ENCODE results near the gene TYR. TPM values are rescaled to one million over a fixed set of nuclear protein-coding genes. Genes with fewer than 3 reads are reported as not detected.

The TYR gene
- total and polyA plus RNA-seq, 2 donors (not counting 1 experiment from before 2014, with no cell fraction given) = not detected

GRCh38 chr11:89203814-89204213 lies 26.1 kb downstream of the TYR start:
- H3K4me3 Mint-ChIP-seq = no peak overlapping the region
- no peaks in the 10 kb centered on the region for H3K27me3 Mint-ChIP-seq
- no peak overlapping the region for H2AFZ ChIP-seq (ENCODE audit: insufficient read depth, low read depth, low read length, poor library complexity, severe bottlenecking)
- H3K27ac ChIP-seq (ENCODE audit: low read length in 2 of 2) = no peak overlapping the region
- no peaks in the 10 kb centered on the region for H3K4me1 Mint-ChIP-seq
- TF ChIP-seq EZH2 (IDR thresholded peaks at IDR 0.05; ENCODE audit: borderline replicate concordance, insufficient read depth, low read depth, low read length, poor library complexity, severe bottlenecking) = no peak
- no peak for TF ChIP-seq CTCF (IDR thresholded peaks at IDR 0.05)
- CTCF ChIA-PET = no interaction called here
- POLR2A ChIA-PET = no interaction called here
- intact Hi-C loops (cut with micrococcal nuclease) = no loop called here
- no peaks in the 10 kb centered on the region for H3K27me3 ChIP-seq (replicated peaks in 1 of 4; ENCODE audit: control extremely low read depth in 1 of 4, control insufficient read depth in 3 of 4, insufficient read depth in 4 of 4, low read length in 3 of 4)
- no peak for ATAC-seq (ENCODE audit: low read depth)
- no peaks in the 10 kb centered on the region for H3K9me3 Mint-ChIP-seq (ENCODE audit: insufficient read depth)
- no peak overlapping the region for H3K4me2 ChIP-seq (replicated peaks; ENCODE audit: low read depth, low read length, poor library complexity, severe bottlenecking)
- no peaks in the 10 kb centered on the region for H3K79me2 ChIP-seq (ENCODE audit: control insufficient read depth, insufficient read depth, low read length)
- H3K9me3 ChIP-seq (ENCODE audit: control extremely low read depth in 1 of 3, control insufficient read depth in 2 of 3, insufficient read depth in 1 of 3, low read length in 2 of 3) = no peaks in the 10 kb centered on the region
- no peak overlapping the region for H3K27ac Mint-ChIP-seq
- no peak overlapping the region for H3K9ac ChIP-seq (ENCODE audit: low read length)
- DNase-seq = no peak
- H3K36me3 ChIP-seq (replicated peaks in 1 of 2; ENCODE audit: control extremely low read depth in 1 of 2, control insufficient read depth in 1 of 2, extremely low read depth in 1 of 2, insufficient read depth in 2 of 2, low read length in 1 of 2) = no peaks in the 10 kb centered on the region
- H3K4me1 ChIP-seq (ENCODE audit: control insufficient read depth in 2 of 2, insufficient read depth in 2 of 2, low read length in 2 of 2) = no peaks in the 10 kb centered on the region
- no peak overlapping the region for H3K4me3 ChIP-seq (ENCODE audit: control extremely low read depth in 1 of 5, extremely low read depth in 1 of 5, insufficient read depth in 1 of 5, low read depth in 2 of 5, low read length in 4 of 5)
- H4K20me1 ChIP-seq (ENCODE audit: control insufficient read depth, insufficient read depth, low read length, poor library complexity, severe bottlenecking) = no peaks in the 10 kb centered on the region

- Mint-ChIP-seq H3K9me3 (ENCODE audit: insufficient read depth) (no peaks in the 10 kb centered on the region), H3K27me3 (no peaks in the 10 kb centered on the region), H3K4me1 (no peaks in the 10 kb centered on the region), H3K27ac (no peak overlapping the region), H3K4me3 (no peak overlapping the region)
- Histone ChIP-seq H3K4me1 (ENCODE audit: control insufficient read depth in 2 of 2, insufficient read depth in 2 of 2, low read length in 2 of 2) (no peaks in the 10 kb centered on the region), H3K36me3 (replicated peaks in 1 of 2; ENCODE audit: control extremely low read depth in 1 of 2, control insufficient read depth in 1 of 2, extremely low read depth in 1 of 2, insufficient read depth in 2 of 2, low read length in 1 of 2) (no peaks in the 10 kb centered on the region), H4K20me1 (ENCODE audit: control insufficient read depth, insufficient read depth, low read length, poor library complexity, severe bottlenecking) (no peaks in the 10 kb centered on the region), H3K79me2 (ENCODE audit: control insufficient read depth, insufficient read depth, low read length) (no peaks in the 10 kb centered on the region), H3K27me3 (replicated peaks in 1 of 4; ENCODE audit: control extremely low read depth in 1 of 4, control insufficient read depth in 3 of 4, insufficient read depth in 4 of 4, low read length in 3 of 4) (no peaks in the 10 kb centered on the region), H3K4me2 (replicated peaks; ENCODE audit: low read depth, low read length, poor library complexity, severe bottlenecking) (no peak overlapping the region), H2AFZ (ENCODE audit: insufficient read depth, low read depth, low read length, poor library complexity, severe bottlenecking) (no peak overlapping the region), H3K27ac (ENCODE audit: low read length in 2 of 2) (no peak overlapping the region), H3K9me3 (ENCODE audit: control extremely low read depth in 1 of 3, control insufficient read depth in 2 of 3, insufficient read depth in 1 of 3, low read length in 2 of 3) (peaks cover 0 to 9% (median 0%) of the 10 kb centered on the region in 3 donors), H3K9ac (ENCODE audit: low read length) (no peak overlapping the region), H3K4me3 (ENCODE audit: control extremely low read depth in 1 of 5, extremely low read depth in 1 of 5, insufficient read depth in 1 of 5, low read depth in 2 of 5, low read length in 4 of 5) (no peak overlapping the region)
- TF ChIP-seq EZH2 (IDR thresholded peaks at IDR 0.05; ENCODE audit: borderline replicate concordance, insufficient read depth, low read depth, low read length, poor library complexity, severe bottlenecking) (no peak), CTCF (IDR thresholded peaks at IDR 0.05) (no peak)
- POLR2A ChIA-PET = no interaction called here
- DNase-seq (no peak), ATAC-seq (ENCODE audit: low read depth) (no peak)
- CTCF ChIA-PET = no interaction called here
- intact Hi-C loops (cut with micrococcal nuclease) = no loop called here
Measured at GRCh38 chr11:89205378-89205777, 27.7 kb downstream of the TYR start.
